ENCODE data around the gene POLQ. TPM values are rescaled to one million over a fixed set of nuclear protein-coding genes. Genes with fewer than 3 reads are reported as not detected.
"Not testable (repeated sequence)": the region's sequence is repeated elsewhere in the genome, so short reads cannot be mapped to it uniquely, and the experiment has no call there.

Gene POLQ
- total RNA-seq, 1 experiment from 2014 or later, result 27.2 TPM

- no peak overlapping the region for H3K27ac ChIP-seq
- no peak for DNase-seq
- no peak overlapping the region for H3K4me3 ChIP-seq
- H3K36me3 ChIP-seq, result peaks cover 74% of the 10 kb centered on the region
- no peaks in the 10 kb centered on the region for H3K4me1 ChIP-seq
- H3K9me3 ChIP-seq (replicated peaks), result no peaks in the 10 kb centered on the region
- no peaks in the 10 kb centered on the region for H3K27me3 ChIP-seq
Measured at GRCh38 chr3:121483290-121483689, 62.5 kb downstream of the POLQ start.

GRCh38 chr3:121482660-121483059 is 63.1 kb downstream of the POLQ start:
- Histone ChIP-seq H3K27me3 (no peaks in the 10 kb centered on the region), H3K27ac (no peak overlapping the region)
- no peak for DNase-seq

GRCh38 chr3:121481106-121481880 is 64.5 kb downstream of the POLQ start:
- Histone ChIP-seq H3K4me1 (no peaks in the 10 kb centered on the region), H3K27ac (no peak overlapping the region), H3K36me3 (peaks cover 77% of the 10 kb centered on the region), H3K4me3 (no peak overlapping the region), H3K9me3 (replicated peaks) (no peaks in the 10 kb centered on the region), H3K27me3 (no peaks in the 10 kb centered on the region)
- DNase-seq, result no peak

More at GRCh38 chr3:121482660-121483059, 63.1 kb downstream of the POLQ start:
- Histone ChIP-seq H3K36me3 (peaks cover 72% of the 10 kb centered on the region), H3K9me3 (replicated peaks) (no peaks in the 10 kb centered on the region), H3K4me1 (no peaks in the 10 kb centered on the region), H3K4me3 (no peak overlapping the region)

- Histone ChIP-seq H3K36me3 (peaks cover 77% of the 10 kb centered on the region), H3K4me3 (no peak overlapping the region), H3K27ac (no peak overlapping the region), H3K27me3 (no peaks in the 10 kb centered on the region), H3K4me1 (peaks cover 5% of the 10 kb centered on the region), H3K9me3 (replicated peaks) (no peaks in the 10 kb centered on the region)
- DNase-seq, result no peak
Measured at GRCh38 chr3:121477589-121477988, 68.2 kb downstream of the POLQ start.

GRCh38 chr3:121473001-121473400 is 72.8 kb downstream of the POLQ start:
- Histone ChIP-seq H3K27ac (no peak overlapping the region), H3K4me3 (no peak overlapping the region), H3K9me3 (replicated peaks) (no peaks in the 10 kb centered on the region), H3K27me3 (no peaks in the 10 kb centered on the region), H3K36me3 (peaks cover 87% of the 10 kb centered on the region), H3K4me1 (peaks cover 5% of the 10 kb centered on the region)
- DNase-seq, result no peak

GRCh38 chr3:121467085-121467484 is 78.7 kb downstream of the POLQ start:
- Histone ChIP-seq H3K9me3 (replicated peaks) (no peaks in the 10 kb centered on the region), H3K36me3 (peaks cover 83% of the 10 kb centered on the region), H3K27me3 (no peaks in the 10 kb centered on the region), H3K4me3 (no peak overlapping the region), H3K4me1 (peaks cover 7% of the 10 kb centered on the region; the same call in 1 of the 2 replicates), H3K27ac (peak overlapping the region; percentile 47)
- peak in 1 of 2 experiments; percentile 65 for DNase-seq

GRCh38 chr3:121463745-121464144 is 82.0 kb downstream of the POLQ start:
- Histone ChIP-seq H3K27ac (no peak overlapping the region), H3K9me3 (replicated peaks) (no peaks in the 10 kb centered on the region; the same call in 1 of the 2 replicates), H3K36me3 (peaks cover 71% of the 10 kb centered on the region), H3K27me3 (no peaks in the 10 kb centered on the region), H3K4me3 (no peak overlapping the region), H3K4me1 (peaks cover 7% of the 10 kb centered on the region; the same call in 1 of the 2 replicates)
- DNase-seq, result no peak

- peaks cover 65% of the 10 kb centered on the region for H3K36me3 ChIP-seq
- no peak for DNase-seq
- no peak overlapping the region for H3K4me3 ChIP-seq
- H3K27me3 ChIP-seq, result no peaks in the 10 kb centered on the region
- H3K27ac ChIP-seq, result no peak overlapping the region
- H3K9me3 ChIP-seq (replicated peaks), result no peaks in the 10 kb centered on the region; the same call in 1 of the 2 replicates
- peaks cover 7% of the 10 kb centered on the region; the same call in 1 of the 2 replicates for H3K4me1 ChIP-seq
Measured at GRCh38 chr3:121462565-121462964, 83.2 kb downstream of the POLQ start.

GRCh38 chr3:121451752-121452151 is 94.0 kb downstream of the POLQ start:
- H3K36me3 ChIP-seq, result peaks cover 45% of the 10 kb centered on the region
- H3K4me3 ChIP-seq; H3K4me1 ChIP-seq; H3K27ac ChIP-seq; H3K9me3 ChIP-seq (replicated peaks); H3K27me3 ChIP-seq; DNase-seq: not testable (repeated sequence)

GRCh38 chr3:121443456-121443855 is 102.3 kb downstream of the POLQ start:
- no peaks in the 10 kb centered on the region for H3K27me3 ChIP-seq
- DNase-seq, result no peak
- H3K4me1 ChIP-seq, result no peaks in the 10 kb centered on the region
- H3K4me3 ChIP-seq, result no peak overlapping the region
- no peaks in the 10 kb centered on the region for H3K9me3 ChIP-seq (replicated peaks)
- peaks cover 71% of the 10 kb centered on the region for H3K36me3 ChIP-seq
- no peak overlapping the region for H3K27ac ChIP-seq

- Histone ChIP-seq H3K9me3 (replicated peaks) (no peaks in the 10 kb centered on the region), H3K27me3 (no peaks in the 10 kb centered on the region), H3K4me1 (no peaks in the 10 kb centered on the region), H3K36me3 (peaks cover 71% of the 10 kb centered on the region), H3K27ac (no peak overlapping the region), H3K4me3 (no peak overlapping the region)
- DNase-seq, result no peak
Measured at GRCh38 chr3:121436641-121437040, 109.1 kb downstream of the POLQ start.

- Histone ChIP-seq H3K4me3 (no peak overlapping the region), H3K36me3 (peaks cover 72% of the 10 kb centered on the region), H3K27me3 (no peaks in the 10 kb centered on the region), H3K27ac (no peak overlapping the region), H3K9me3 (replicated peaks) (no peaks in the 10 kb centered on the region), H3K4me1 (no peaks in the 10 kb centered on the region)
- no peak for DNase-seq
Measured at GRCh38 chr3:121436074-121436473, 109.7 kb downstream of the POLQ start.

- no peak overlapping the region for H3K4me3 ChIP-seq
- H3K9me3 ChIP-seq (replicated peaks), result no peaks in the 10 kb centered on the region
- DNase-seq, result no peak
- no peaks in the 10 kb centered on the region for H3K4me1 ChIP-seq
- no peaks in the 10 kb centered on the region for H3K27me3 ChIP-seq
- H3K36me3 ChIP-seq, result peaks cover 76% of the 10 kb centered on the region
- H3K27ac ChIP-seq, result no peak overlapping the region
Measured at GRCh38 chr3:121431726-121432517, 113.9 kb downstream of the POLQ start.

- H3K4me1 ChIP-seq, result no peaks in the 10 kb centered on the region
- H3K4me3 ChIP-seq, result no peak overlapping the region
- H3K9me3 ChIP-seq (replicated peaks), result no peaks in the 10 kb centered on the region
- H3K36me3 ChIP-seq, result peaks cover 72% of the 10 kb centered on the region
- DNase-seq, result no peak
- H3K27ac ChIP-seq, result no peak overlapping the region
- no peaks in the 10 kb centered on the region for H3K27me3 ChIP-seq
Measured at GRCh38 chr3:121430664-121431215, 115.0 kb downstream of the POLQ start.

GRCh38 chr3:121424549-121424948 is 121.2 kb downstream of the POLQ start:
- DNase-seq, result no peak
- Histone ChIP-seq H3K36me3 (peaks cover 33% of the 10 kb centered on the region), H3K27me3 (no peaks in the 10 kb centered on the region), H3K4me1 (no peaks in the 10 kb centered on the region), H3K9me3 (replicated peaks) (no peaks in the 10 kb centered on the region), H3K4me3 (no peak overlapping the region), H3K27ac (no peak overlapping the region)

All from SJCRH30 (cell line).